Frontal cortex (tissue), 4 donors: ENCODE data around the gene CAPN13. TPM values are rescaled to one million over a fixed set of nuclear protein-coding genes. Genes with fewer than 3 reads are reported as not detected.
A peak's percentile ranks its signal among the peaks of the same experiment; 100 is the strongest.

Experiments
- DNase-seq, 2 donors: peaks; one replicate each; pipeline ENCODE4 v3.0.0; 2012; ENCODE audit warnings: low spot score in 2 of 2
- FAIRE-seq: peaks from 2 replicates; lab custom pipeline; 2012; peaks lifted over from hg19 to GRCh38; lab: Jason Lieb, UNC
- total RNA-seq: library from RNA; depleted of rRNA; stranded (reverse); fragments of >200 nt; gene quantifications from one replicate; pipeline ENCODE4 v1.2.3, GENCODE V29; 2014
- donor health status: control.
- donor health status: control.
- donor health status: control.

The CAPN13 gene
- total RNA-seq, 1 donor from 2014 or later, result not detected

- DNase-seq, result no peak
- FAIRE-seq, result no peak
Measured at GRCh38 chr2:30690126-30690561, 117.1 kb downstream of the CAPN13 start.

GRCh38 chr2:30689496-30690125, 117.6 kb downstream of the CAPN13 start:
- no peak for DNase-seq
- no peak for FAIRE-seq

- DNase-seq, result no peak
Measured at GRCh38 chr2:30688956-30689401, 118.3 kb downstream of the CAPN13 start.

GRCh38 chr2:30686669-30687068, 120.6 kb downstream of the CAPN13 start:
- FAIRE-seq, result no peak
- DNase-seq, result no peak

More at GRCh38 chr2:30688956-30689401, 118.3 kb downstream of the CAPN13 start:
- no peak for FAIRE-seq

- no peak for DNase-seq
- FAIRE-seq, result no peak
Measured at GRCh38 chr2:30686000-30686399, 121.2 kb downstream of the CAPN13 start.

GRCh38 chr2:30684996-30685395, 122.2 kb downstream of the CAPN13 start:
- FAIRE-seq, result no peak

GRCh38 chr2:30684516-30684915, 122.7 kb downstream of the CAPN13 start:
- DNase-seq, result no peak
- FAIRE-seq, result no peak

More at GRCh38 chr2:30684996-30685395, 122.2 kb downstream of the CAPN13 start:
- no peak for DNase-seq

GRCh38 chr2:30684026-30684425, 123.2 kb downstream of the CAPN13 start:
- FAIRE-seq (no peak), DNase-seq (no peak)

- DNase-seq, result no peak
- FAIRE-seq, result no peak
Measured at GRCh38 chr2:30683236-30683956, 123.8 kb downstream of the CAPN13 start.

- DNase-seq, result no peak
- FAIRE-seq, result no peak
Measured at GRCh38 chr2:30681022-30681421, 126.2 kb downstream of the CAPN13 start.

GRCh38 chr2:30680121-30680520, 127.1 kb downstream of the CAPN13 start:
- DNase-seq (no peak), FAIRE-seq (no peak)

GRCh38 chr2:30679426-30680088, 127.7 kb downstream of the CAPN13 start:
- no peak for FAIRE-seq
- peak in 1 of 2 donors; percentile 54 for DNase-seq

- DNase-seq (no peak), FAIRE-seq (no peak)
Measured at GRCh38 chr2:30678410-30679137, 128.7 kb downstream of the CAPN13 start.

GRCh38 chr2:30677861-30678385, 129.3 kb downstream of the CAPN13 start:
- no peak for DNase-seq
- no peak for FAIRE-seq

GRCh38 chr2:30677231-30677630, 130.0 kb downstream of the CAPN13 start:
- FAIRE-seq (no peak), DNase-seq (no peak)

GRCh38 chr2:30675758-30676157, 131.5 kb downstream of the CAPN13 start:
- DNase-seq (no peak), FAIRE-seq (no peak)

- no peak for FAIRE-seq
- no peak for DNase-seq
Measured at GRCh38 chr2:30673127-30673526, 134.1 kb downstream of the CAPN13 start.
